ENCODE measurements around the gene PSTPIP1. TPM values are rescaled to one million over a fixed set of nuclear protein-coding genes. Genes with fewer than 3 reads are reported as not detected.

PSTPIP1 gene
- total and polyA plus RNA-seq, 2 of the 8 experiments (the other 6 are each of a cell fraction or from before 2014, with no cell fraction given): 1.6 to 1.8 TPM

- Histone ChIP-seq H2BK12ac (ENCODE audit: low read depth, low read length) (no peak overlapping the region), H4K20me1 (replicated peaks in 1 of 2; ENCODE audit: control insufficient read depth in 1 of 2, insufficient read depth in 2 of 2, low read length in 2 of 2) (no peaks in the 10 kb centered on the region), H2BK15ac (ENCODE audit: low read length) (no peak overlapping the region), H3K23me2 (ENCODE audit: low read depth, low read length) (no peaks in the 10 kb centered on the region), H3K56ac (replicated peaks; ENCODE audit: insufficient read length, low read depth, low read length) (no peak overlapping the region), H2BK120ac (replicated peaks; ENCODE audit: low read depth, low read length) (no peak overlapping the region), H3K4ac (replicated peaks; ENCODE audit: insufficient read length, low read depth, low read length) (no peak overlapping the region), H3K18ac (ENCODE audit: extremely low read depth, low read length) (no peak overlapping the region), H3K23ac (ENCODE audit: insufficient read length) (no peak overlapping the region), H3K4me3 (ENCODE audit: extremely low read depth in 1 of 4, insufficient read depth in 2 of 4, low read depth in 3 of 4, low read length in 4 of 4) (no peak overlapping the region), H3K79me2 (ENCODE audit: control insufficient read depth in 1 of 2, insufficient read depth in 2 of 2, low read length in 2 of 2) (no peaks in the 10 kb centered on the region), H3K4me2 (ENCODE audit: insufficient read depth in 1 of 2, low read depth in 2 of 2, low read length in 2 of 2) (no peak overlapping the region), H3K4me1 (replicated peaks in 1 of 4; ENCODE audit: control insufficient read depth in 3 of 4, insufficient read depth in 4 of 4, low read length in 3 of 4) (peaks cover 0 to 7% (median 4%) of the 10 kb centered on the region in 4 experiments; a peak in 4 of 7 replicates), H3K36me3 (ENCODE audit: control insufficient read depth in 2 of 4, insufficient read depth in 4 of 4, low read length in 3 of 4) (peaks cover 0 to 12% (median 6%) of the 10 kb centered on the region in 4 experiments; a peak in 7 of 8 replicates), H3K27me3 (replicated peaks in 1 of 4; ENCODE audit: control insufficient read depth in 3 of 4, extremely low read depth in 1 of 4, insufficient read depth in 3 of 4, low read length in 3 of 4) (no peaks in the 10 kb centered on the region), H3K79me1 (ENCODE audit: low read depth, low read length) (no peaks in the 10 kb centered on the region), H4K8ac (ENCODE audit: extremely low read depth, insufficient read depth, low read length) (no peak overlapping the region), H2BK20ac (ENCODE audit: low read length) (no peak overlapping the region), H3K9me3 (ENCODE audit: insufficient read depth in 2 of 2, low read depth in 1 of 2, low read length in 1 of 2) (peaks cover 0 to 12% of the 10 kb centered on the region in 2 experiments; a peak in 1 of 4 replicates), H3K27ac (ENCODE audit: low read depth, low read length) (no peak overlapping the region), H3K9ac (replicated peaks in 1 of 4; ENCODE audit: extremely low read depth in 1 of 4, low read depth in 3 of 4, low read length in 3 of 4) (no peak overlapping the region), H2AK5ac (ENCODE audit: low read depth, low read length) (no peak overlapping the region), H4K91ac (replicated peaks; ENCODE audit: insufficient read length, low read length) (no peak overlapping the region), H2BK5ac (ENCODE audit: low read depth, low read length) (no peak overlapping the region), H2AFZ (ENCODE audit: low read length) (no peak overlapping the region), H3K14ac (ENCODE audit: insufficient read length) (no peak overlapping the region), H4K5ac (ENCODE audit: insufficient read length, low read depth, low read length) (no peak overlapping the region)
- no peak for FAIRE-seq
- ChIA-PET CTCF (ENCODE audit: partially characterized antibody) (no interaction called here), POLR2A (ENCODE audit: partially characterized antibody) (no interaction called here)
- DNase-seq (ENCODE audit: low read depth in 1 of 2, low spot score in 2 of 2): no peak
- WGBS, 2 experiments (ENCODE audit: extremely low coverage in 1 of 2, insufficient coverage in 1 of 2, insufficient read length in 1 of 2, insufficient replicate concordance in 2 of 2, low coverage in 1 of 2, low lambda C conversion rate in 2 of 2, missing lambda C conversion rate in 1 of 2): no CpG with 5 or more reads among the region's 5 CpGs
- TF ChIP-seq YY1 (IDR thresholded peaks at IDR 0.05; ENCODE audit: low read depth, low read length) (no peak), POLR2A (IDR thresholded peaks at IDR 0.05; ENCODE audit: control extremely low read depth in 1 of 2, low read depth in 2 of 2, low read length in 2 of 2) (no peak), KDM5A (IDR thresholded peaks at IDR 0.05; ENCODE audit: low read length) (no peak), RBBP5 (IDR thresholded peaks at IDR 0.05; ENCODE audit: borderline replicate concordance, low read depth, low read length) (no peak), MAFK (IDR thresholded peaks at IDR 0.05; ENCODE audit: low read depth, low read length) (no peak), POU5F1 (IDR thresholded peaks at IDR 0.05; ENCODE audit: low read depth, low read length) (no peak), BCL11A (IDR thresholded peaks at IDR 0.05; ENCODE audit: low read depth in 2 of 2, low read length in 2 of 2) (no peak), CTBP2 (IDR thresholded peaks at IDR 0.05; ENCODE audit: borderline replicate concordance, insufficient read depth, insufficient read length, low read length) (no peak), EZH2 (IDR thresholded peaks at IDR 0.05; ENCODE audit: low read depth, low read length, severe bottlenecking) (no peak)
Observed at GRCh38 chr15:77039217-77039533, 44.2 kb downstream of the PSTPIP1 start.
